Astrocyte of the cerebellum (primary cell): ENCODE data around the gene ACAN.

Source experiments
- DNase-seq: peaks from one replicate; pipeline ENCODE4 v3.0.0-alpha.2; 2011; ENCODE audit warnings: low read depth
- H3K4me3 ChIP-seq: 2 replicates; pipeline ENCODE4 v1.5.1; 2011; ENCODE audit warnings: mild to moderate bottlenecking, low read depth, low read length, moderate library complexity
- in situ Hi-C: cut with HindIII; loops from 2 replicates; pipeline ENCODE4 v1.10.0; 2017; ENCODE audit warnings: low sequenced_read_pairs
- TF ChIP-seq, protein P1 (sequence below): IDR thresholded peaks from 2 replicates; pipeline ENCODE4 v1.5.1; 2012; ENCODE audit warnings: low read length, low read depth, moderate library complexity, mild to moderate bottlenecking; ENCODE audit errors: missing control alignments

Gene ACAN

DNA sequence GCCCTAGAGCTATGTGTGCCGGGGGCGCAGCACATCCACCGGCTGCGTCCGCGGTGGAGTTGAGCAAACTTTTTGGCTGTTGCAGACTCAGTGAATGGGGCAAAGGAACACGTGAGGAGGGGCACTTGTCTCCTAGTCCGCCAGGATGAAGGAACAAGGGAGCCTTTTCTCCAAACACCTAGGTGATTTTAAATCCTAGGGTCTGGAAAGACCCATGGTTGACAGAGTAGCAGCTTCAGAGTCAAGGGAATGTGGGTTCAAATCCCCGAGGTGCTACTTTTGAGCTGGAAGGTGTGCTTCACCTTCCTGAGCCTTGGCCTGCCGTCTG lies 648 bp downstream of the ACAN start:
- no peak overlapping the region for H3K4me3 ChIP-seq
- in situ Hi-C loops = no loop called here
- DNase-seq = no peak
- TF ChIP-seq, protein P1, sequence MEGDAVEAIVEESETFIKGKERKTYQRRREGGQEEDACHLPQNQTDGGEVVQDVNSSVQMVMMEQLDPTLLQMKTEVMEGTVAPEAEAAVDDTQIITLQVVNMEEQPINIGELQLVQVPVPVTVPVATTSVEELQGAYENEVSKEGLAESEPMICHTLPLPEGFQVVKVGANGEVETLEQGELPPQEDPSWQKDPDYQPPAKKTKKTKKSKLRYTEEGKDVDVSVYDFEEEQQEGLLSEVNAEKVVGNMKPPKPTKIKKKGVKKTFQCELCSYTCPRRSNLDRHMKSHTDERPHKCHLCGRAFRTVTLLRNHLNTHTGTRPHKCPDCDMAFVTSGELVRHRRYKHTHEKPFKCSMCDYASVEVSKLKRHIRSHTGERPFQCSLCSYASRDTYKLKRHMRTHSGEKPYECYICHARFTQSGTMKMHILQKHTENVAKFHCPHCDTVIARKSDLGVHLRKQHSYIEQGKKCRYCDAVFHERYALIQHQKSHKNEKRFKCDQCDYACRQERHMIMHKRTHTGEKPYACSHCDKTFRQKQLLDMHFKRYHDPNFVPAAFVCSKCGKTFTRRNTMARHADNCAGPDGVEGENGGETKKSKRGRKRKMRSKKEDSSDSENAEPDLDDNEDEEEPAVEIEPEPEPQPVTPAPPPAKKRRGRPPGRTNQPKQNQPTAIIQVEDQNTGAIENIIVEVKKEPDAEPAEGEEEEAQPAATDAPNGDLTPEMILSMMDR = no peak

DNA sequence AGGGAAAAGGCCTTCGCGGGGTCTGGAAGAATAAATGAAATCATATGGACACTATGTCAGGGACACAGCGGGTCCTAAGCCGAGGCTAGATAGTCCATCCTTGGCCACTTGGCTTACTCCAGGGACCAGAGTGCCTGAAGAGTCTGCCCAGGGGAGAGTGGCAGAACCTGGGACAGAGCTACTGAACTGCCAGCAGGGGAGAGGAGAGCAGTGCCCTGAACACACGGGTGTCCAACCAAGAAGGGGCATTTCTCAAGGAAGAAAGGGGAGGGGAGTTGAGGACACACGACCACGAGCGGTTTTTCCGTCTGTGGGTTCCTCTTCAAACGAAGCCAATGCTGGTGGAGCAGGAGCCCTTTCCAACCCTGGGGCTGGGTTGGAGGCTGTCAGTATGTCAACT lies 1.0 kb downstream of the ACAN start:
- TF ChIP-seq, protein P1 = no peak
- H3K4me3 ChIP-seq = no peak overlapping the region
- in situ Hi-C loops = no loop called here

DNA sequence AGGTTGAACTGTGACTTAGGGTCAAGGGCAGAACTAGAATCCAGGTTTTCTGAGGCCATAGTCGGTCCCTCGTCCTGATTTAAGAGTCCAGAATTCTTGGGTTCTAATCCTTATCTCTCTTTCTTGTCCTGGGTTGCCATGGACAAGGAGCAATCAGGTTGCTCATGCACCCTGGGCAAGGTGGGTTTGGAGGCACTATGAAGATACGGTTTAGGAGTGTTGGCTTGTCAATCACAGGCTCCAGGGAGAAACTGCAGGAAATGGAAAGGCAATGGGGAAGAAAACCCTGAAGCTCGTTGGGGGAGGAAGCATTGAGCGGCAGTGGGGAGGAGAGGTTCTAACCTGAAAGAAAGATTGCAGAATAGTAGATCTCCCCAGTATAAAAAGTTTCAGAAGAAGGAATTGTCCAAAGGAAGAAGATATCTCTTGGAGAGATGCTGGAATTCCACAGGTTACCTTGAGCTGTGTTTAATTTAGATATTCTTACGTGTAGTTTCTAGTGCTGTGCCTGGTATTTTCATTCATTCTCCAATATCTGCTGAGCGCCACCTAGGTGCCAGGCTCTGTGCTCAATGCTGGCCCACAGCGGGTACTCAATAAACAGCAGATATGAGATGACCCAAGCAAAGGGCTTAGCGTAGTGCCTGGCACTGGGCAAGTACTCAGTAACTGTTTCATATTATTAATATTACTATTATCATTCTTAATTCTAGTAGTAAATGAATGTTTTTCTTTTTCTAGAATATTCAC lies 2.0 kb downstream of the ACAN start:
- DNase-seq = no peak
- H3K4me3 ChIP-seq = no peak overlapping the region
- TF ChIP-seq, protein P1 = no peak
- in situ Hi-C loops = no loop called here

More for the DNA sequence above, 1.0 kb downstream of the ACAN start:
- DNase-seq = no peak

DNA sequence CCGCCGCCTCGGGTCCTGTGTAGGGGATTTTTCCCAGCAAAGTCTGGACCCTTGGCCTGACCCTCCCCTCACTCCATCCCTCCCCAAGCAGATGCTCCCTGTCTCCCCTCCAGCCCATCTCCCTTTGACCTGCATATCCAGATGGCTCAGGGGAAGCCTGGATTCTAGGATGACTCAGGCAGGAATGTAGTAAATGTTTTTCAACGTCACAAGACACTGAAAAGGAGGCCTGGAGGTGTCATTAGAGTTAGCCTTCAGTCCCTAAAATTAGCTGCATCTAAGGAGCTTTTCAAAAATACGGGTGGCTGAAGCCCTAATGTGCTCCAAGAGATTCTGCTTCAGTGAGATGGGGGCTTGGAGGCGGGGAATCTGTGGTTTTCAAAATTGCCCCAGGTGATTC lies 7.2 kb downstream of the ACAN start:
- TF ChIP-seq, protein P1 = no peak
- DNase-seq = no peak
- in situ Hi-C loops = loop anchor here (5.0 kb wide), 1 partner anchor 43 kb away; no protein-coding TSS in a partner anchor
- no peak overlapping the region for H3K4me3 ChIP-seq

DNA sequence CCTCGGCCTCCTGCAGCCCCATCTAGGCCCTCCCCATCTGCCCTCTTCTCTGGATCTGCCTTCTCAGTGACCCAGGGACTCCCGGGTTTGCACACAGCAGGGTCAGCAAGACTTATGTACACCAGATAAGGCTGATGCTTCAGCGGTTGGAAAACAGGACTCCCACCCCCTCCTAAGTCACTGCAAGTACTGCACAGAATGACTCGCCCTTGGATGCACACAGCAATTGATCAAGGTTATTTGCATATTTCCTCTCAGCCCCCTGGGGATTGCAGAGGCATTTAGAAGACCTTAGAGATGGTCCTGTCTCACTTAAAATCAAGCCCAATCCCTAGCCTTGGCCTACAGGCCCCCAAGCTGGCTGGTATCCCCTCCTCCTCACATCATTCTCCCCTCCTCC lies 8.9 kb downstream of the ACAN start:
- DNase-seq = no peak
- no peak overlapping the region for H3K4me3 ChIP-seq
- in situ Hi-C loops = loop anchor here (5.0 kb wide), 1 partner anchor 45 kb away; no protein-coding TSS in a partner anchor
- TF ChIP-seq, protein P1 = no peak

DNA sequence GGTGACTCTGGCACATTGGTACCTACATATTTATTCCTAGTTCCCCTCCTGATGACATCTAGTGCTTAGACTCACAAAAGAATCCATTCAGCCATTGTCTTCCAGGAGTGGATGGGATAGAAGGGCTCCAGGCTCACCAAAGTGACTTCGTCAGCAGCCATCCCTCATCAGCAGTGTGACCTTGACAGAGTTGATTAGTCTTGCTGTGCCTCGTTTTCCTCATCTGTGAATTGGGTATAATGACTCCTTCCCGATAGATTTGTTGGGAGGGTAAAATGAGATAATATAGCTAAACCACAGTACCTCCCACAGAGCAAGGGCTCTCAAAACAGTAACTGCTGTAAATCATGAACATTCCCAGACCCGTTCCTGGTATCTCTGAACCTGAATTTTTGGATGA lies 10.7 kb downstream of the ACAN start:
- in situ Hi-C loops = loop anchor here (5.0 kb wide), 1 partner anchor 47 kb away; no protein-coding TSS in a partner anchor
- no peak for DNase-seq
- TF ChIP-seq, protein P1 = no peak
- H3K4me3 ChIP-seq = no peak overlapping the region

DNA sequence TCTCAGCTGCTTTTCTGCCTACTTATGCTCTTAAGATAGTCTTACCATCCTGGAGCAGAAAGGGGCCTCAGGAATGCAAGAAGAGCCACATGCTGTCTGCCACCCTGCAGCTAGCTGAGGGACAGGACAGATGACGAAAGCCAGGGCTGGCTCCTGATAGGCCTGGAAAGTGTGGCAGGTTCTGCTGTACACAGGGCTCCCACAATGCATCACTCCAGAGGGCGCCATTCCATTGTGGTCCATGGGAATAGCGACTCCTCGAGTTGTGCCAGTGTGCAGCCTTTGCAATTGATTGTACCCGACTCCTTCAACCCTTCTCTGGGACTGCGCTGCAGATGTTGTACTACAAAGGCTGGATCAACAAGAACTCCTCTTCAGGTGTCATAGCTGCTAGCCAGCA lies 11.2 kb downstream of the ACAN start:
- no peak overlapping the region for H3K4me3 ChIP-seq
- DNase-seq = no peak
- in situ Hi-C loops = loop anchor here (5.0 kb wide), 1 partner anchor 47 kb away; no protein-coding TSS in a partner anchor
- TF ChIP-seq, protein P1 = no peak
